NCI-H2107 treated with DMSO at 0.1 percent for 48 hours (cell line): ENCODE measurements around the gene WDTC1.

Experiments used
- DNase-seq: peaks from one replicate; lab custom pipeline; 2025; ENCODE audit not compliant: unreplicated experiment; lab: John Stamatoyannopoulos, UW

Gene WDTC1

GRCh38 chr1:27300341-27301051, 66.1 kb downstream of the WDTC1 start:
- peak; percentile 95 for DNase-seq

GRCh38 chr1:27301052-27301422, 66.6 kb downstream of the WDTC1 start:
- no peak for DNase-seq

GRCh38 chr1:27301582-27302199, 67.3 kb downstream of the WDTC1 start:
- peak; percentile 97 for DNase-seq

GRCh38 chr1:27302612-27303011, 68.2 kb downstream of the WDTC1 start:
- DNase-seq = no peak

DNA sequence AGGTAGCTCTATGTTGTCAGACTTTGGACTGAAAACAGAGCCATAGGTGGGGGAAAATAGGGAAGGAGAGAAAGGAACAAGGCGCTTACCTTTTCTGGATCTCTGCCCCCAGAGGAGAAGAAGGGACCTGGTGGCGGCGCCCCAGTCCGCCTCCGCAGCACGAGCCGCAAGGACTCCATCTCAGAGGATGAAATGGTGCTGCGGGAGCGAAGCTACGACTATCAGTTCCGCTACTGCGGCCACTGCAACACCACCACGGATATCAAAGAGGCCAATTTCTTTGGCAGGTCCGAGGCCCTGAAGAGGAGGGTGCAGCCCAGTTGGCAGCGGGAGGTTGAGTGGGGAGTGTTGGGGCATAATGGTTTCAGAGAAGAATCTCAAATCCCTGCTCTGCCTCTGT, 69.1 kb downstream of the WDTC1 start:
- DNase-seq = no peak

- DNase-seq = no peak
Observed at GRCh38 chr1:27306071-27306470, 71.6 kb downstream of the WDTC1 start.

DNA sequence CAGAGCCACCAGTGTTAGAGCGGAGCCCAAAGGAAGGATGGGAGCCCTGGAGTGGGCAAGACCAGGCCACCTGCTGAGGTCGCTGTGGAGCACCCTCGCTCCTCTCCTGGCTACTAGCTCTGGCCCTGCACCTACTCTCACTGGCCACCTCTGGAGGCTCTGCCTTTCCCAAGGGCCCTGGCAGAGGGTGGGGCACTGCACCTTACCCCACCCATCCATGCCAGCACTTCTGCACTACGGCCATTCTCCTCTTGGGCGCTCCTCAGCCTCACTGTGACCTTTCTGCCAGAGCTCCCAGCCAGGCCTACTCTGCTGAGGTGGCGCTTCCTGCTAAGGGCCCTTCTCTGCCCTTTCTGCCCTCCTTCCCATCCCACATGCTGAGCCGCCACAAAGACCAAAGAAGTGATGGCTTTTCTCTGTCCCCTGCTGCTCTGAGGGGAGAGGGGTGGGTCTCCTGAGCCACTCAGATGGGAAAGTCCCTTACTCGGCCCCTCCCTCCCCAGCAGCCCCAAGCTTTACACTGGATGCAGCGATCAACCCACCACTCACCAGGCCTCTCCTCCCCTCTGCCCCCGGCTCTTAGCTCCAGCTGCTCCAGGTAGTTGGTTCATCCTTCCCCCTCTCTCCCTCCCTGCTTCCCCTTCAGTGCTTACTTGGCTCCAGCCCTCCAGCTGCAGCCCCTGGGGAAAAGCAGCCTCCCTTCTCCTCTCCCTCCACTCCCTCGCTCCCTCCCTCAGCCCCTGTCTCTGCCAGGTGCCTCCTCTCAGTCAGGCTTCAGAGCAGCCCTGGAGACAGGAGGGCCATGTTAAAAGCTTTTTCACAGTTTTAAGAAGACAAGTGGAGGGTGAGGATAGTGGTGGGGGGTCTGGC, 72.7 kb downstream of the WDTC1 start:
- DNase-seq = peak; percentile 86

- DNase-seq = peak; percentile 70
Observed at GRCh38 chr1:27307874-27308598, 73.6 kb downstream of the WDTC1 start.

GRCh38 chr1:27314169-27314568, 79.7 kb downstream of the WDTC1 start:
- no peak for DNase-seq

- DNase-seq = no peak
Observed at GRCh38 chr1:27314737-27315136, 80.3 kb downstream of the WDTC1 start.

- DNase-seq = no peak
Observed at GRCh38 chr1:27316860-27317259, 82.4 kb downstream of the WDTC1 start.

GRCh38 chr1:27318136-27318535, 83.7 kb downstream of the WDTC1 start:
- DNase-seq = no peak

DNA sequence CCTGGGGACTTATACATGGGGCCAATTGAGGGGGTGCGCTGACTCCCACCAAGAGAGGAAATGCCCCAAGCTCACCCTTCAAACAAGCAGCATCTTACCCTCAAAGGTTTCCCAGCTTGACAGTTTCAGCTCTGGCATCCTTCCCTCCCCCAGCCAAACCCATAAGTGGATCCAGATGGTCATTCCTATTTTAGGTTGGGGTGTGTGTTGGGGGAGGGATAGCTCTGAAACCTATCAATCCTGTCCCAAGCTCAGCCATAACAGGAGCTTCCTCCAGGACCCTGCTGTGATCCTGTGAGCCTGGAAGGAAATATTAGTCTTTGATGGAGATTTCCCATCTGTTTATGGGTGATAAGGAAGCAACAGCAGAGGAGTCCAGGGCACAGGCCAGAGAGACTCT, 84.2 kb downstream of the WDTC1 start:
- DNase-seq = no peak

GRCh38 chr1:27321813-27322568, 87.6 kb downstream of the WDTC1 start, which contains the start of gene TMEM222:
Gene TMEM222 (plus strand): TSS chr1:27322163. CDS start chr1:27322198, 35 bp downstream.
- DNase-seq = peak; percentile 93

DNA sequence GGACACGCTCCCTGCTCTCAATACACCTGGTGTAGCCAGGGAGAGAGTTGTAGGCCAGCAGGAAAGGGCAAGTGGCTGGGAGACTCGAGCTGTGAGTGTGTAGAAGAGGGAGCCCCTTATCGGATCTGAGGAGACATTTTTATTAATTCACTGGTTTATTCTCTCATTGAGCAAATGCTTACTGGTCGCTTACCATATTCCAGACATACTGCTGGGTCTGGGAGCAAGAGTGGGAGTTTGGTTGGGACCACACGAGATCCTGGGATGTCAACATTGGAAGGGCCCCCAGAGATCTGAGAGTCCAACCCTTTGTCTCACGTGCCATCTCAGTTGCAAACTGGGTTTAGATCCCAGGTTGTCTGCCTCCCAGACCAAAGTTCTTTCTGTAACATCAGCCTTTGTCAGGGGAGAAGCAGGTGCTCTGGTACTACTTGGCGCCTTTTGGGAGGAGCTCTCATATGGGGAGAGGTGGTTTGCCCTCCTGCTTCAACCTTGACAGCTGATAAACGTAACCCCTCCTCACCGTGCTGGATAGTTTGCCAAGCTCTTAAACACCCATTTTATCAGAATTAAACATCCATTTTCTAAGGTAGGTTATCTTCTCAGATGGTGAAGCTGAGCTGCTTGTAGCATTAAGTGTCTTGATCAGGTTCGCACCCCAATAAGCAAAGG, 88.3 kb downstream of the WDTC1 start:
- DNase-seq = peak; percentile 22

DNA sequence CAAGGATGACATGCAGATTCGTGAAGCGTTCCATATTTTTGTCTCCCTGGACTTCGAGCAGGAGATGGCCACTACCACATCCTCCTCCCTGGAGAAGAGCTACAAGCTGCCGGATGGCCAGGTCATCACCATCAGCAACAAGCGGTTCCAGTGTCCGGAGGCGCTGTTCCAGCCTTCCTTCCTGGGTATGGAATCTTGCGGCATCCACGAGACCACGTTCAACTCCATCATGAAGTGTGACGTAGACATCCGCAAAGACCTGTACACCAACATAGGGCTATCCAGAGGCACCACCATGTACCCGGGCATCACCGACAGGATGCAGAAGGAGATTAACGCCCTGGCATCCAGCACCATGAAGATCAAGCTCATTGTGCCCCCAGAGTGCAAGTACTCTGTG, 90.9 kb downstream of the WDTC1 start:
- DNase-seq = no peak

DNA sequence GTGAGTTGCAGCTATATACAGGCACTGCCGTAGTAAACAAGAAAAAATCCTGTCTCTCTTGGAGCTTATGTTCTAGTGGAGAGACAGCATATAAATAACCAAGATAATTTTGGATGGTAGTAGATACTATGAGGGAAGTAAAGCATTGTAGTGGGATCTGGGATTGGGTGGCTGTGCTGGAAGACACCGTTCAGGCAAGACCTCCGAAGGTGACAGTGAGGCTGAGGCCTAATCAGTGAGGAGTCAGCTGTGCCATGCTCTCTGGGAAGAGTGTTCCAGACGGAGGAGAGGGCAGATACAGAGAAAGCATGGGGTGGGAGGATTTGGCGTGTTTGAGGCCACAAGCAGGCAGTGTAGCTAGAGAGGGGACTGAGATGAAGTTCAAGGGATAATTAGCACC, 93.5 kb downstream of the WDTC1 start:
- DNase-seq = no peak

- DNase-seq = no peak
Observed at GRCh38 chr1:27330786-27331185, 96.4 kb downstream of the WDTC1 start.

- no peak for DNase-seq
Observed at GRCh38 chr1:27331426-27331825, 97.0 kb downstream of the WDTC1 start.

- no peak for DNase-seq
Observed at GRCh38 chr1:27331922-27332321, 97.5 kb downstream of the WDTC1 start.
